ENCODE results near the gene AURKA.

AURKA gene

DNA sequence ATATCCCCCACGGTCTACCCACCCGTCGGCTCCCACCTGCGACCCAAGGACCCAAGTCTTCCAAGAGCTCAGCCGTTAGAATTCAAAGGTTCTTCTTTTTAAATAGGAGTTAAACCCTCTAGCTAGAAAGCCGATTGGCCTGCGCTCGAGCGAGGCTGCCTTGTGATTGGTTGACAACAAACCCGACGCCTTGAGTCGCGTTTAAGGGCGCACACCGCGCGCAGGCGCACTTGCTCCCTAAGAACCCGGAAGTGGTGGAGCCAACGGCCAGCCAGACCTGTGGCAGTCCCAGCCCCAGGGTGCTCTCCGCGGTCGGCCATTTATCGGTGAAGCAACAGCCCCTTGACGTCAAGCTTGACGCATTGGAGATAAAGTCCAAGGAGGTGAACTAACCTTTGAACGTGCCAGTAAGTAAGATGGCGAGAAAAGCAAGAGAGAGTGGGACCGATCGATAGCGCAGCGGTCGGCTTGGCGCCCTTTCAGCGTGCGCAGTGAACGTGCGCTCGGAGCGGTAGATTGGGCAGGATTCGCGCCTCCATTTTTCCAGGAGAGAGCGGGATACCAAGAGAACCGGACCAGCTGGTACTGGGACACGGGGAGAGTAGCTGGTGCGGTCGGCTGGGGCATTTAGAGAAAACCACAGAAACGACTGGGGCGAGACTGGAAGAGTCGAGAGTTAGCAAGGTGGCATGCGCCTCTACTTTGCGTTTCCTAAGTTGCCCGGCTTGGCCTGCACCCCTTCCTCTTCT lies at the start of gene AURKA, which contains the start of gene CSTF1:
Gene AURKA (minus strand): TSS at position 84 of the 749 bp plus-strand sequence. CDS start 4,018 bp downstream, outside the sequence.
Gene CSTF1 (plus strand): TSS at position 514 of the 749 bp plus-strand sequence. CDS start 2,908 bp downstream, outside the sequence.
- Histone ChIP-seq H4K20me1 (peaks cover 11% of the 10 kb centered on the region; the same call in 1 of the 2 replicates), H3K27ac (peak within 1 kb of the TSS; percentile 84), H3K4me3 (peak within 1 kb of the TSS; percentile 81), H3K9me3 (no peaks in the 10 kb centered on the region), H3K9ac (peak within 1 kb of the TSS; percentile 82), H3K4me1 (peaks cover 39% of the 10 kb centered on the region), H3K4me2 (peak within 1 kb of the TSS; percentile 88), H3K36me3 (peaks cover 56% of the 10 kb centered on the region), H3K27me3 (no peaks in the 10 kb centered on the region)
- TF ChIP-seq Cebpa-rat (IDR thresholded peaks at IDR 0.05), result peak; percentile 87

DNA sequence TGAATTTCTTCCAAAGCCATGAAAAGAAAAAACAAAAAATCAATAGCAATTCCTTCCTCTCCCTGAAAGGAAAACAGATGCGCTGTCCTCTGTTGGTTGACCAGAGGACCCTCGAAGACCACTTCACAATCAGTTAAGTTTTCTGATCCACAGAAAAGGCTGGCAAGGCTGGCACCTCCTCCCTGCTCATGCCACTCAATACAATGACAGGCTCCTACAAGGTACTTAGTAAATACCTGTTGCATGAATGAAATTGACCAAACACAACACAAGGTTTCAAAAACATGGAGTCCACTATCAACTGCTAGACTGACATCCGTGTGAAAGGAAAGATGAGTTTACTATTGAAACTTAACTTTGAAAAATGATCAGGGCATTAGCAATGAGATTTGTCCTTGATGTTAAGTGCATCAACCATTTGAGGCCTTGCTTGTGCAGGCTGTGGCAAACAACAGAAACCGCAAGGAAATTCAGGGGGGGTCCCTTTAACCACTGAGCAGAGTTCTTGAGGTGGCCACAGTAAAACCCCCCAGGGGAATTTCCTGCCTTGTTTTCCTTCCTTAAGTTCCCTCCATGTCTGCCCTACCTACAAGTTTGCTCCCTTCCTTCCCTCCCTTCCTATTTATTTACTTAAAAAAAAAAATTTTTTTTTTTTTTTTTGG lies 48.5 kb upstream of the AURKA start:
- Histone ChIP-seq H3K4me1 (peaks cover 30% of the 10 kb centered on the region), H3K27me3 (no peaks in the 10 kb centered on the region), H3K27ac (no peak overlapping the region), H3K9me3 (no peaks in the 10 kb centered on the region), H3K4me3 (no peak overlapping the region), H3K4me2 (peak overlapping the region; percentile 47), H4K20me1 (no peaks in the 10 kb centered on the region), H3K36me3 (no peaks in the 10 kb centered on the region), H3K9ac (no peak overlapping the region)
- TF ChIP-seq Cebpa-rat (IDR thresholded peaks at IDR 0.05), result no peak

DNA sequence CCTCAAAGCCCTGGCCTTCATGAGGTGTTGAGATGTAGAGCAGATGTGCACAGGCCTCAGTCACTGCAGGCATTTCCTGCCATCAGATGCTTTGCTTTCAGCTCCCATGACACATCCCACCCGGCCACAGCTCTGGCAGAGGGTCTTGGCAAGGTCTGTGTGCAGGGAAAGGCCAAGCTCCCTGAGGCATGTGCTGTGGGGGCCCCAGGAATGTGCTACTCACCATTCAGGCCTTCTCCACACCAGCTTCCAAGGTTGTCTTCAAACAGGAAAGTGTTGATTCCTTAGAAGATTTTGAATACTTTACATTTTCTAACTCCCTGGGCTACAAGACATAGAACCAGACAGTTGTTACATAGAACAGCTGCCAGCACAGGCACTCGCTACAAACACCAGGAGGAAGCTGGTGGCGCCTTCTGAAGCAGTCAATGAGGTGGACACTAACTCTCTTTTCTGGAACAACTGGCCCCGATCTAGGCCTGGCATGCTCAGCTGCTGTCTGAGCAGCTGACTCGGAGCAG lies 47.8 kb upstream of the AURKA start:
- H3K4me2 ChIP-seq, result peak overlapping the region; percentile 47
- H3K27me3 ChIP-seq, result no peaks in the 10 kb centered on the region
- no peak overlapping the region for H3K4me3 ChIP-seq
- peaks cover 30% of the 10 kb centered on the region for H3K4me1 ChIP-seq
- no peak for TF ChIP-seq Cebpa-rat (IDR thresholded peaks at IDR 0.05)
- no peaks in the 10 kb centered on the region for H3K9me3 ChIP-seq
- H4K20me1 ChIP-seq, result no peaks in the 10 kb centered on the region
- no peaks in the 10 kb centered on the region for H3K36me3 ChIP-seq
- no peak overlapping the region for H3K27ac ChIP-seq
- no peak overlapping the region for H3K9ac ChIP-seq

DNA sequence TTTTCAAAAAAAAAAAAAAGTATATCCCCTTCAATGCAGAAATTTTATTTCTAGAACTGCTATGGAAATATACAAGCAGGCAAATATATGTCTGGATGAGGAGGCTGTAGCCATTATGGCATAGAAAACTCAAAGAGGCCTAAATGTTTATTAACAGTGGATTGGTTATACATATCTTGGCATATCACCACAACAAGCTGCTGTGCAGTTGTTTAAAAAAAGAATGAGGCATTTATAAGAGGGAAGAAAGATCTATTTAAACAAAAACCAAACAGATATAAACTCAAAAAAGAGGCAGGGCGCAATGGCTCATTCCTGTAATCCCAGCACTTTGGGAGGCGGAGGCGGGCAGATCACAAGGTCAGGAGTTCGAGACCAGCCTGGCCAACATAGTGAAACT lies 46.3 kb upstream of the AURKA start:
- H3K27me3 ChIP-seq, result no peaks in the 10 kb centered on the region
- H3K4me2 ChIP-seq, result no peak overlapping the region
- H3K36me3 ChIP-seq, result no peaks in the 10 kb centered on the region
- TF ChIP-seq Cebpa-rat (IDR thresholded peaks at IDR 0.05), result no peak
- H3K9ac ChIP-seq, result no peak overlapping the region
- H3K4me1 ChIP-seq, result peaks cover 30% of the 10 kb centered on the region
- H3K27ac ChIP-seq, result no peak overlapping the region
- H3K4me3 ChIP-seq, result no peak overlapping the region
- H3K9me3 ChIP-seq, result no peaks in the 10 kb centered on the region
- no peaks in the 10 kb centered on the region for H4K20me1 ChIP-seq

DNA sequence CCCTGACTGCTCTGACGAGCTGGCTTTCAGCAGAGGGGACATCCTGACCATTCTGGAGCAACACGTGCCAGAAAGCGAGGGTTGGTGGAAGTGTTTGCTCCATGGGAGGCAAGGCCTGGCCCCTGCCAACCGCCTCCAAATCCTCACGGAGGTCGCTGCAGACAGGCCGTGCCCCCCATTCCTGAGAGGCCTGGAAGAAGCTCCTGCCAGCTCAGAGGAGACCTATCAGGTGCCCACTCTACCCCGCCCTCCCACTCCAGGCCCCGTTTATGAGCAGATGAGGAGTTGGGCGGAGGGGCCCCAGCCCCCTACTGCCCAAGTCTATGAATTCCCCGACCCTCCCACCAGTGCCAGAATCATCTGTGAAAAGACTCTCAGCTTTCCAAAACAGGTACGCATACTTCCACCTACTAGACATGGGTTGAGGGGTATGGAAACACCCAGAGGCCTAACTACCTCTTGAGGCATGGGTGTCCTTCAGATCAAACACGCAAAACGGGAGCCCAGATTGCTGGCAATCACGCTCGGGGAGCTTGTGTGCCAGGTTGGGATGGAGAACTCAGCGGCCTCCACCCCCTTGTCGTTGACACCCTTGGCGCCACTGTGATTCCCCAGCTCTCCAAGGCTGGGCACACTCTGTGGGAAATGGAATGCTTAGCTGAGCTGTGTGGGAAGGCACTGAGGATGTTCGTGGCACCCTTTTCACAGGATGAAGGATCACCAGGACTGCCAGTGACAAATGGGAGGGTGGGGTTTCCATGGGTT lies 45.4 kb upstream of the AURKA start:
- H3K27me3 ChIP-seq, result no peaks in the 10 kb centered on the region
- H3K9ac ChIP-seq, result no peak overlapping the region
- TF ChIP-seq Cebpa-rat (IDR thresholded peaks at IDR 0.05), result no peak
- H3K36me3 ChIP-seq, result no peaks in the 10 kb centered on the region
- no peaks in the 10 kb centered on the region for H4K20me1 ChIP-seq
- H3K4me3 ChIP-seq, result no peak overlapping the region
- H3K27ac ChIP-seq, result no peak overlapping the region
- H3K4me1 ChIP-seq, result peaks cover 24% of the 10 kb centered on the region
- H3K4me2 ChIP-seq, result no peak overlapping the region
- no peaks in the 10 kb centered on the region for H3K9me3 ChIP-seq

DNA sequence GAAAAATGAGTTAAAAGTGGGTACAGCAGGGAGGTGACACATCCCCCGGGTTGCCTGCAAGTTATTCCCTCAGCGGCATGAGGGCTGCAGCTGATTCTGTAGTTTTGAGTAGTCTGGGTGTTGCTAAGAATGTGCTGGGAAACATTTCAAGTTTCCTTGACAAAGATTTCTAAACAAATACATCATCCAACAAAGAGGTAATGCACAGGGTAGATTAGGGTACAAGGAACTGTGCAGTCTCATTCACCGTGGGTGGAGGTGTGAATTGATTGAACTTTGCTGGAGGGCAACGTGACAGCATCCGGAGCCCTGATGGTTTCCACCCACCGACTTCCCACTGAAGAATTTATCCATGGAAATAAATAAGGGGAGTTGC lies 41.9 kb upstream of the AURKA start:
- H3K36me3 ChIP-seq, result no peaks in the 10 kb centered on the region
- H3K4me2 ChIP-seq, result no peak overlapping the region
- no peak overlapping the region for H3K9ac ChIP-seq
- H3K9me3 ChIP-seq, result no peaks in the 10 kb centered on the region
- no peak overlapping the region for H3K27ac ChIP-seq
- no peak for TF ChIP-seq Cebpa-rat (IDR thresholded peaks at IDR 0.05)
- H3K27me3 ChIP-seq, result no peaks in the 10 kb centered on the region
- peaks cover 6% of the 10 kb centered on the region for H3K4me1 ChIP-seq
- no peaks in the 10 kb centered on the region for H4K20me1 ChIP-seq
- H3K4me3 ChIP-seq, result no peak overlapping the region

DNA sequence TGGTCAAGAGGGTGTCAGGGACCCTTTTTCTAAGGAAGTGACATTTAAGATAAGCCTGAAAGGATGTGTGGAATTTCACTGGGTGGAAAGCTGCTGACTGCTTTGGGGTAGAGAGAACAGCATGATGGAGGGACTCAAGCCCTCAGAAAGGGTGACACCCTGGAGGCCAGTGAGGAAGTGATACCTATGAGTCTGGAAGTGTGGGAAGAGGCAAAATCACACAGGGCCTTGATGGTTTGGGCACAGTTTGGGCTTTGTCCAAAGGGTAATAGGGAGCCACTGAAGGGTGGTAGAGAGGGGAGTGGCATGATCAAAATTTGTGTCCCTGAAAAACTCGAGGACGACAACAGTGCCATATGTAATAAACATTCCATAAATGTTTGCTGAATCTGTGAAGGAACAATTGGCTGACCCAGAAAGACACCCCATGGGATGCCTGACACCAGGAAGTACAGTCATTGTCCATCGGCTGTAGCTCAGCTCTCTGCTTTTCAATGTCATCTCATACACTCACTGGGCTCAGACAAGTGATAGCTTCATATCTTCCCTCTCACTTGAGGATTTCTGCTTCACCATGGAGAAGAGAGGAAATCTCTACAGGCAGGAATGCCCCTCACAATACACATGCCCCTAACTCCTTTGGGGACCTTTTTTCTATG lies 41.3 kb upstream of the AURKA start:
- H3K9ac ChIP-seq, result no peak overlapping the region
- H3K4me3 ChIP-seq, result no peak overlapping the region
- peaks cover 6% of the 10 kb centered on the region for H3K4me1 ChIP-seq
- TF ChIP-seq Cebpa-rat (IDR thresholded peaks at IDR 0.05), result no peak
- H3K9me3 ChIP-seq, result no peaks in the 10 kb centered on the region
- no peak overlapping the region for H3K4me2 ChIP-seq
- no peaks in the 10 kb centered on the region for H4K20me1 ChIP-seq
- H3K27ac ChIP-seq, result no peak overlapping the region
- no peaks in the 10 kb centered on the region for H3K27me3 ChIP-seq
- no peaks in the 10 kb centered on the region for H3K36me3 ChIP-seq

DNA sequence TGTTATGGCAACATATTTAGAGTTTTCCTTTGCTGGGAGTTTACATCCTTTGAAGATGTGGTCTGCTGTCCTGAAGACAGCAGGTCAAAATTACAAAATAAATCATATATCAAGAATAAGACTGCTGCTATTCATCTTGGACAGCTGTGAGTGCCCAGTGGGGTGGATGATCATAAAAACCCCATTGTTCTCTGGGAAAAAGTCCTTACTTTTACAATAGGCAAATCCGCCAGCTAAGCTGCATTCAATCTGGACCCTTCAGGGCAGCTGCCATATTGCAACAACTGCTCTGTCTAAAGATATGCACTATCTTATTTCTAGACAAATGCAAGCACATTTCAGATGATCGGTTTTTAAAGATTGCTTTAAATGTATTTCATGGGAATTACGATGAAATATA lies 39.5 kb upstream of the AURKA start:
- no peaks in the 10 kb centered on the region for H4K20me1 ChIP-seq
- TF ChIP-seq Cebpa-rat (IDR thresholded peaks at IDR 0.05), result no peak
- peaks cover 6% of the 10 kb centered on the region for H3K4me1 ChIP-seq
- H3K4me3 ChIP-seq, result no peak overlapping the region
- no peaks in the 10 kb centered on the region for H3K9me3 ChIP-seq
- no peak overlapping the region for H3K9ac ChIP-seq
- H3K36me3 ChIP-seq, result no peaks in the 10 kb centered on the region
- no peaks in the 10 kb centered on the region for H3K27me3 ChIP-seq
- no peak overlapping the region for H3K27ac ChIP-seq
- H3K4me2 ChIP-seq, result no peak overlapping the region

DNA sequence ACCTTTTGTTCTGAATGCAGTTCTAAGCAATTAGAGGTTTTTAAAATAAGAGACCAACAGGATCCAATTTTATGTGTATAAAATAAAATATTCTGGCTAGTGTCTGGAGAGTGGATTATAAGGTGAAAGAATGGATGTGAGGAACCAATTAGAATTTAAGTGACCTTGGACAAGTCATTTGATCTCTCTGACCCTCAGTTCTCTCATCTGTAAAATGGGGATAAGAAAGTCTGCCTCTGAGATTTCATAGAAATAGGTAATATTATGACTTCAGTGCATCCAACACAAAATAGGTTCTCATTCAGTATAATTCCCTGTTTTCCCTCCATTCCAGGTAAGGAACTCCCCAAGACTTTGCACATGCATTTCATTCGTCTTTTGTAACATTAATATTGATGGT lies 38.9 kb upstream of the AURKA start:
- no peak overlapping the region for H3K4me2 ChIP-seq
- TF ChIP-seq Cebpa-rat (IDR thresholded peaks at IDR 0.05), result no peak
- no peak overlapping the region for H3K4me3 ChIP-seq
- H3K4me1 ChIP-seq, result peaks cover 6% of the 10 kb centered on the region
- H3K36me3 ChIP-seq, result no peaks in the 10 kb centered on the region
- no peaks in the 10 kb centered on the region for H3K9me3 ChIP-seq
- no peak overlapping the region for H3K9ac ChIP-seq
- H3K27ac ChIP-seq, result no peak overlapping the region
- H3K27me3 ChIP-seq, result no peaks in the 10 kb centered on the region
- no peaks in the 10 kb centered on the region for H4K20me1 ChIP-seq

Data from BLaER1 (cell line).